ENCODE results near the gene SYTL2. TPM values are rescaled to one million over a fixed set of nuclear protein-coding genes. Genes with fewer than 3 reads are reported as not detected.

Gene SYTL2
- total RNA-seq, 4 donors from 2014 or later = 21.9 to 71.2 (median 28.8) TPM

- DNase-seq (ENCODE audit: low spot score in 2 of 2) = no peak
- peaks cover 0 to 4% (median 0%) of the 10 kb centered on the region in 4 donors for H3K9me3 ChIP-seq
- H3K27ac ChIP-seq = no peak overlapping the region
- TF ChIP-seq CTCF (IDR thresholded peaks at IDR 0.05) (no peak), EP300 (IDR thresholded peaks at IDR 0.05) (no peak), POLR2A (IDR thresholded peaks at IDR 0.05) (no peak)
- H3K4me3 ChIP-seq = no peak overlapping the region
- 84 to 91% methylated on average over 4 of the region's 4 CpGs for WGBS, 2 donors
- H3K27me3 ChIP-seq = no peaks in the 10 kb centered on the region
- H3K4me1 ChIP-seq = no peaks in the 10 kb centered on the region
- no peaks in the 10 kb centered on the region for H3K36me3 ChIP-seq
Measured at GRCh38 chr11:85764796-85765195, 46.1 kb downstream of the SYTL2 start.

- Histone ChIP-seq H3K4me3 (no peak overlapping the region), H3K27me3 (no peaks in the 10 kb centered on the region), H3K9me3 (no peaks in the 10 kb centered on the region), H3K27ac (no peak overlapping the region), H3K4me1 (no peaks in the 10 kb centered on the region), H3K36me3 (no peaks in the 10 kb centered on the region)
- no peak for DNase-seq (ENCODE audit: low spot score in 2 of 2)
- no peak for TF ChIP-seq CTCF (IDR thresholded peaks at IDR 0.05)
- WGBS, 2 donors = 97% methylated on average over 1 of the region's 1 CpG
Measured at GRCh38 chr11:85762226-85762625, 48.7 kb downstream of the SYTL2 start.

- Histone ChIP-seq H3K4me3 (no peak overlapping the region), H3K27me3 (no peaks in the 10 kb centered on the region)
- WGBS, 2 donors = 77 to 88% methylated on average over 2 of the region's 2 CpGs
Measured at GRCh38 chr11:85759915-85760314, 51.0 kb downstream of the SYTL2 start.

GRCh38 chr11:85758480-85759039 lies 52.4 kb downstream of the SYTL2 start:
- DNase-seq (ENCODE audit: low spot score in 2 of 2) = no peak
- no peak overlapping the region for H3K4me3 ChIP-seq
- 85 to 90% methylated on average over 1 of the region's 1 CpG for WGBS, 2 donors
- H3K27me3 ChIP-seq = no peaks in the 10 kb centered on the region
- H3K4me1 ChIP-seq = no peaks in the 10 kb centered on the region
- TF ChIP-seq POLR2A (IDR thresholded peaks at IDR 0.05) = no peak
- H3K36me3 ChIP-seq = no peaks in the 10 kb centered on the region
- no peak overlapping the region for H3K27ac ChIP-seq
- no peaks in the 10 kb centered on the region for H3K9me3 ChIP-seq

More at GRCh38 chr11:85759915-85760314, 51.0 kb downstream of the SYTL2 start:
- Histone ChIP-seq H3K9me3 (no peaks in the 10 kb centered on the region), H3K4me1 (no peaks in the 10 kb centered on the region), H3K27ac (no peak overlapping the region), H3K36me3 (no peaks in the 10 kb centered on the region)
- TF ChIP-seq CTCF (IDR thresholded peaks at IDR 0.05) (no peak), POLR2A (IDR thresholded peaks at IDR 0.05) (no peak), EP300 (IDR thresholded peaks at IDR 0.05) (no peak)
- no peak for DNase-seq (ENCODE audit: low spot score in 2 of 2)

- no peaks in the 10 kb centered on the region for H3K27me3 ChIP-seq
- H3K27ac ChIP-seq = no peak overlapping the region
- no peaks in the 10 kb centered on the region for H3K4me1 ChIP-seq
- TF ChIP-seq EP300 (IDR thresholded peaks at IDR 0.05) = no peak
- no peak for TF ChIP-seq POLR2A (IDR thresholded peaks at IDR 0.05)
- TF ChIP-seq CTCF (IDR thresholded peaks at IDR 0.05) = no peak
- no peaks in the 10 kb centered on the region for H3K9me3 ChIP-seq
- H3K36me3 ChIP-seq = no peaks in the 10 kb centered on the region
- no peak for DNase-seq (ENCODE audit: low spot score in 2 of 2)
- H3K4me3 ChIP-seq = no peak overlapping the region
- 84 to 90% methylated on average over 4 of the region's 4 CpGs for WGBS, 2 donors
Measured at GRCh38 chr11:85758026-85758425, 52.9 kb downstream of the SYTL2 start.

All from tibial nerve (tissue), 4 donors.